ENCODE results near the gene GATA2. TPM values are rescaled to one million over a fixed set of nuclear protein-coding genes. Genes with fewer than 3 reads are reported as not detected.
A peak's percentile ranks its signal among the peaks of the same experiment; 100 is the strongest.

GATA2 gene
- polyA plus RNA-seq, 1 experiment, result 4.8 TPM

DNA sequence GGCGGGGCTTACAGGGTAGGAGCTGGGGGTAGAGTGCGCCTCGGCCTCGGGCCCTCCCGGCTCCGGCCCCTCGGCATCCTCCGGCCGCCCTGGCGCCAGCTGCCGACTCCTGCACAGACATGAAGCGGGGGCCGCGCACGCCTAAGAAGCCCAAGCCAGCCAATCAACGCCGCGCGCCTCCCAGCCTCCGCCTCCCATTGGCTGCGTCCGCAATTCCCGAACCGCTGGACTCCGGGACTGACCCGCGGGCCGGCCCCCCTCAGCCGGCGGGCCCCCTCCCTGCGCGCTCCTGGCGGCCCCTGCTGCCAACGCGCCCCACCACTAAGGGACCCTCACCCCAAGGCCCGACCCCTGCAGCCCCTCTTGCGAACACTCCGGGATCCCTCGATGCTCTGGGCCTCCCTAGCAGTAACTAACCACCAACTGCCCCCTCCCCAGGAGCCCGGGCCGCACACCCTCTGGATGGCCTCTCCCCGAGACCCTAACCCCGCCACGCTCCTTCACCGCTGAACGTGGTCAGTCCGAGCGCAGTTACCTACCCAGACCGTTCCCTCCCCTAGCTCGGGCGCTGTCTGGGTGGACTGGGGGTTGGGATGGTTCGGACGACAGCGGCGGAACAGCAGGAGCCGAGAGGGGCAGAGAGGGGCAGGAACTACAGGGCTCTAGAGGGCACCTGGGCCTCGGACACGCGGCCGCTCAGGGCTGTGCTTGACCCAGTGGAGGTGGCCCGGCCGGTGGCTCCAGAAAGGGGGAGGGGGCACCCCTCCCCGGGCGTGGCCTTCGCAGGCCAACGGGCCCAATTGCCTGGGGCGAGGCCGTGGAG is 5.0 kb downstream of the GATA2 start:
- TF ChIP-seq, protein P1, sequence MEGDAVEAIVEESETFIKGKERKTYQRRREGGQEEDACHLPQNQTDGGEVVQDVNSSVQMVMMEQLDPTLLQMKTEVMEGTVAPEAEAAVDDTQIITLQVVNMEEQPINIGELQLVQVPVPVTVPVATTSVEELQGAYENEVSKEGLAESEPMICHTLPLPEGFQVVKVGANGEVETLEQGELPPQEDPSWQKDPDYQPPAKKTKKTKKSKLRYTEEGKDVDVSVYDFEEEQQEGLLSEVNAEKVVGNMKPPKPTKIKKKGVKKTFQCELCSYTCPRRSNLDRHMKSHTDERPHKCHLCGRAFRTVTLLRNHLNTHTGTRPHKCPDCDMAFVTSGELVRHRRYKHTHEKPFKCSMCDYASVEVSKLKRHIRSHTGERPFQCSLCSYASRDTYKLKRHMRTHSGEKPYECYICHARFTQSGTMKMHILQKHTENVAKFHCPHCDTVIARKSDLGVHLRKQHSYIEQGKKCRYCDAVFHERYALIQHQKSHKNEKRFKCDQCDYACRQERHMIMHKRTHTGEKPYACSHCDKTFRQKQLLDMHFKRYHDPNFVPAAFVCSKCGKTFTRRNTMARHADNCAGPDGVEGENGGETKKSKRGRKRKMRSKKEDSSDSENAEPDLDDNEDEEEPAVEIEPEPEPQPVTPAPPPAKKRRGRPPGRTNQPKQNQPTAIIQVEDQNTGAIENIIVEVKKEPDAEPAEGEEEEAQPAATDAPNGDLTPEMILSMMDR (IDR thresholded peaks at IDR 0.05; ENCODE audit: low read depth, low read length), result no peak
- DNase-seq (ENCODE audit: low read depth, low spot score), result peak; percentile 80
- peaks cover 2% of the 10 kb centered on the region for H3K27me3 ChIP-seq (ENCODE audit: control insufficient read depth, insufficient read depth, low read length)
- H3K9me3 ChIP-seq (ENCODE audit: control insufficient read depth, insufficient read depth, low read length), result no peaks in the 10 kb centered on the region; the same call in 1 of the 2 replicates
- H3K27ac ChIP-seq (ENCODE audit: low read depth, low read length), result peak overlapping the region; percentile 75
- CTCF ChIA-PET, result interaction anchor here (0.6 to 1.3 kb wide), 3 partner anchors 9 to 414 kb away, joined by 3 to 4 read pairs (median 4); no protein-coding TSS in a partner anchor
- H3K4me3 ChIP-seq (ENCODE audit: low read depth, low read length), result peak overlapping the region; percentile 82
- POLR2A ChIA-PET, result interaction anchor here (0.6 kb wide), 1 partner anchor 40 kb away, joined by 3 read pairs; no protein-coding TSS in a partner anchor

DNA sequence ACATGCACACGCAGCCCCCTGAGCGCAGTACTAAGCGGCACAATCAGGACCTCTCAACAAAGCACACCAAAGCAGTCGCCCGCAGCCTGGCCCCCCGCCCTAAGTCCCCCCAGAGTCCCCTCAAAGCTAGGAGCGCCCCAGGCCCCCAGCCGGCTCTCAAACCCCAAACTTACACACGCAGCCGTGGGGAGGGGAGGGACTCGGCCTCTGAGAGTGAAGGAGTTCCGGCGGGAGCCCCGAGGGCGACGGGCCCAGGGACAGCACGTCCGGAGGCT is 5.5 kb downstream of the GATA2 start:
- TF ChIP-seq, protein P1 (IDR thresholded peaks at IDR 0.05; ENCODE audit: low read depth, low read length), result no peak
- CTCF ChIA-PET, result interaction anchor here (0.6 to 1.3 kb wide), 3 partner anchors 10 to 414 kb away, joined by 3 to 4 read pairs (median 4); no protein-coding TSS in a partner anchor
- Histone ChIP-seq H3K4me3 (ENCODE audit: low read depth, low read length) (peak overlapping the region; percentile 82), H3K9me3 (ENCODE audit: control insufficient read depth, insufficient read depth, low read length) (no peaks in the 10 kb centered on the region; the same call in 1 of the 2 replicates), H3K27ac (ENCODE audit: low read depth, low read length) (peak overlapping the region; percentile 2), H3K27me3 (ENCODE audit: control insufficient read depth, insufficient read depth, low read length) (peaks cover under 1% of the 10 kb centered on the region)
- no peak for DNase-seq (ENCODE audit: low read depth, low spot score)
- POLR2A ChIA-PET, result no interaction called here

- CTCF ChIA-PET, result interaction anchor here (1.2 to 1.3 kb wide), 2 partner anchors 10 to 62 kb away, joined by 3 to 4 read pairs; no protein-coding TSS in a partner anchor
- no peaks in the 10 kb centered on the region; the same call in 1 of the 2 replicates for H3K9me3 ChIP-seq (ENCODE audit: control insufficient read depth, insufficient read depth, low read length)
- POLR2A ChIA-PET, result interaction anchor here (1.0 kb wide), 1 partner anchor 20 kb away, joined by 3 read pairs; no protein-coding TSS in a partner anchor
- no peaks in the 10 kb centered on the region for H3K27me3 ChIP-seq (ENCODE audit: control insufficient read depth, insufficient read depth, low read length)
- no peak for DNase-seq (ENCODE audit: low read depth, low spot score)
- TF ChIP-seq, protein P1 (IDR thresholded peaks at IDR 0.05; ENCODE audit: low read depth, low read length), result no peak
- peak overlapping the region; percentile 82 for H3K4me3 ChIP-seq (ENCODE audit: low read depth, low read length)
- peak overlapping the region; percentile 52 for H3K27ac ChIP-seq (ENCODE audit: low read depth, low read length)
These were observed 6.1 kb downstream of the GATA2 start for GRCh38 chr3:128486681-128487537.

DNA sequence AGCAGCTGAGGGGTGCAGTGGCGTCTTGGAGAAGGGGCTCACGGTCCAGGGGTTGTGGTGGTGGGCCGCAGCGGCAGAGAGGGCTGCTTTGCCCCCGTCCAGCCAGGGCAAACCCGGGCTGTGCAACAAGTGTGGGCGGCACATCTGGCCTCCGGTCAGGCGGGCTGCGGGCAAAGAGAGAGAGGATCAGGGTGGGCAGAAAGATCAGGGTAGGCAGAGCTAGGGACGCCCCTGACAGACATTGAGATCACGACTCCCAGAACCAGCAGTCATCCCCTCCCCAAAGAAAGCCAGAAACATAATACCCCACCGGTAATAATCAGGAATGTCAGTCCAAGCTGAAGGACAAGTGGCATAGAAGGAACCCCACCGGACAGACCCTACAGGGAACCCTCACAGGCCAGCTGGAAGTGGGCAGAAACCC is 6.8 kb downstream of the GATA2 start:
- CTCF ChIA-PET, result interaction anchor here (1.2 kb wide), 1 partner anchor 10 kb away, joined by 3 read pairs; no protein-coding TSS in a partner anchor
- POLR2A ChIA-PET, result interaction anchor here (1.0 kb wide), 1 partner anchor 20 kb away, joined by 3 read pairs; no protein-coding TSS in a partner anchor

More for the DNA sequence above, 6.8 kb downstream of the GATA2 start:
- H3K27me3 ChIP-seq (ENCODE audit: control insufficient read depth, insufficient read depth, low read length), result no peaks in the 10 kb centered on the region
- H3K4me3 ChIP-seq (ENCODE audit: low read depth, low read length), result peak overlapping the region; percentile 82
- TF ChIP-seq, protein P1 (IDR thresholded peaks at IDR 0.05; ENCODE audit: low read depth, low read length), result no peak
- H3K9me3 ChIP-seq (ENCODE audit: control insufficient read depth, insufficient read depth, low read length), result no peaks in the 10 kb centered on the region; the same call in 1 of the 2 replicates
- no peak for DNase-seq (ENCODE audit: low read depth, low spot score)
- peak overlapping the region; percentile 52 for H3K27ac ChIP-seq (ENCODE audit: low read depth, low read length)
